CD4-positive, CD25-positive, alpha-beta regulatory T cell (primary cell): ENCODE data around the gene TBC1D19. TPM values are rescaled to one million over a fixed set of nuclear protein-coding genes. Genes with fewer than 3 reads are reported as not detected.
A peak's percentile ranks its signal among the peaks of the same experiment; 100 is the strongest.

Experiments used
- ATAC-seq, 2 donors: fragments of 150-1000 bp; cut with Tn5 transposase; one replicate each; pipeline ENCODE4 v1.10.0; 2021; ENCODE audit warnings: low read depth in 2 of 2, moderate number of reproducible peaks in 2 of 2, moderate library complexity in 1 of 2
- DNase-seq, 3 donors: peaks; one replicate each; pipeline versions ENCODE4 v3.0.0 to v3.0.0-alpha.2; 2012 to 2022; ENCODE audit warnings: mixed read lengths in 1 of 3
- H3K27ac ChIP-seq: one replicate; pipeline ENCODE4 v1.7.0; 2013; ENCODE audit warnings: mild to moderate bottlenecking, low read length; ENCODE audit not compliant: insufficient read depth, poor library complexity, severe bottlenecking
- H3K27me3 ChIP-seq: one replicate; pipeline ENCODE4 v1.7.0; 2013; ENCODE audit warnings: low read length; ENCODE audit not compliant: control insufficient read depth, insufficient read depth
- H3K36me3 ChIP-seq: one replicate; pipeline ENCODE4 v1.7.0; 2013; ENCODE audit warnings: mild to moderate bottlenecking, low read length, moderate library complexity; ENCODE audit not compliant: control insufficient read depth, insufficient read depth
- H3K4me1 ChIP-seq: 2 replicates; pipeline ENCODE4 v1.7.0; 2013; ENCODE audit warnings: mild to moderate bottlenecking, low read length; ENCODE audit not compliant: insufficient read depth, control insufficient read depth, poor library complexity, severe bottlenecking
- H3K4me3 ChIP-seq: one replicate; pipeline ENCODE4 v1.7.0; 2013; ENCODE audit warnings: low read depth, mild to moderate bottlenecking, low read length, moderate library complexity
- H3K9me3 ChIP-seq, 2 experiments: 1 replicate in 1 of 2; 2 replicates in 1 of 2; pipeline ENCODE4 v1.7.0; 2013; ENCODE audit warnings: low read length in 2 of 2, mild to moderate bottlenecking in 1 of 2, moderate library complexity in 1 of 2; ENCODE audit not compliant: control insufficient read depth in 2 of 2
- H3K27ac Mint-ChIP-seq, 3 donors: one replicate each; pipeline ENCODE4 v1.8.0; 2020 to 2022; ENCODE audit warnings: mild to moderate bottlenecking in 3 of 3, mixed read lengths in 3 of 3, moderate library complexity in 2 of 3
- H3K27me3 Mint-ChIP-seq: one replicate; pipeline ENCODE4 v1.8.0; 2022; ENCODE audit warnings: mild to moderate bottlenecking, mixed read lengths
- H3K36me3 Mint-ChIP-seq: one replicate; pipeline ENCODE4 v1.8.0; 2020; ENCODE audit warnings: mixed read lengths
- H3K4me1 Mint-ChIP-seq, 4 donors: one replicate each; pipeline ENCODE4 v1.8.0; 2020 to 2022; ENCODE audit warnings: mixed read lengths in 4 of 4, mild to moderate bottlenecking in 1 of 4
- H3K4me3 Mint-ChIP-seq, 4 donors: one replicate each; pipeline ENCODE4 v1.8.0; 2020 to 2022; ENCODE audit warnings: mild to moderate bottlenecking in 4 of 4, mixed read lengths in 4 of 4, moderate library complexity in 3 of 4
- H3K9me3 Mint-ChIP-seq, 7 donors: one replicate each; pipeline ENCODE4 v1.8.0; 2020 to 2022; ENCODE audit warnings: mixed read lengths in 7 of 7, mild to moderate bottlenecking in 3 of 7, moderate library complexity in 2 of 7
- polyA plus RNA-seq, 4 donors: library from polyadenylated mRNA; unstranded; fragments of 300-500 nt; fragmentation: Illumina TruSeq; gene quantifications; one replicate each; pipeline ENCODE4 v1.2.3, GENCODE V29; 2021
- total RNA-seq: library from RNA; stranded (reverse); gene quantifications from one replicate; pipeline ENCODE4 v1.2.3, GENCODE V29; 2022

Gene TBC1D19
- total and polyA plus RNA-seq, 5 donors from 2014 or later: 3.1 to 7.8 (median 5.1) TPM

GRCh38 chr4:26804451-26804850, 220.6 kb downstream of the TBC1D19 start:
- no peaks in the 10 kb centered on the region for H3K27me3 ChIP-seq
- DNase-seq (no peak), ATAC-seq (no peak)
- H3K9me3 Mint-ChIP-seq: peaks cover 0 to 1% (median 0%) of the 10 kb centered on the region in 7 donors
- H3K36me3 Mint-ChIP-seq: peaks cover 4% of the 10 kb centered on the region
- H3K27ac ChIP-seq: no peak overlapping the region
- peaks cover 0 to 5% (median 4%) of the 10 kb centered on the region in 4 donors for H3K4me1 Mint-ChIP-seq
- no peaks in the 10 kb centered on the region for H3K4me1 ChIP-seq
- H3K9me3 ChIP-seq: no peaks in the 10 kb centered on the region
- no peaks in the 10 kb centered on the region for H3K27me3 Mint-ChIP-seq
- H3K4me3 ChIP-seq: no peak overlapping the region
- peak overlapping the region in 1 of 4 donors; percentile 47 for H3K4me3 Mint-ChIP-seq
- H3K27ac Mint-ChIP-seq: no peak overlapping the region
- no peaks in the 10 kb centered on the region for H3K36me3 ChIP-seq

- no peaks in the 10 kb centered on the region for H3K4me1 ChIP-seq
- DNase-seq (no peak), ATAC-seq (no peak)
- H3K27ac ChIP-seq: no peak overlapping the region
- no peak overlapping the region for H3K4me3 ChIP-seq
- H3K27me3 ChIP-seq: no peaks in the 10 kb centered on the region
- Mint-ChIP-seq H3K4me3 (peak overlapping the region in 1 of 4 donors; percentile 47), H3K27me3 (no peaks in the 10 kb centered on the region), H3K36me3 (peaks cover 4% of the 10 kb centered on the region), H3K27ac (no peak overlapping the region), H3K4me1 (peaks cover 0 to 5% (median 4%) of the 10 kb centered on the region in 4 donors), H3K9me3 (peaks cover 0 to 1% (median 0%) of the 10 kb centered on the region in 7 donors)
- H3K9me3 ChIP-seq: no peaks in the 10 kb centered on the region
- no peaks in the 10 kb centered on the region for H3K36me3 ChIP-seq
Measured at GRCh38 chr4:26804925-26805324, 221.0 kb downstream of the TBC1D19 start.

Other genes with a start within 250 kb of the TBC1D19 start
- gene CCKAR, start 93.6 kb upstream of the TBC1D19 start, total RNA-seq: not detected
- gene CCKAR, start 93.6 kb upstream of the TBC1D19 start, polyA plus RNA-seq: not detected